ENCODE results near the gene ZNF778.

DNA sequence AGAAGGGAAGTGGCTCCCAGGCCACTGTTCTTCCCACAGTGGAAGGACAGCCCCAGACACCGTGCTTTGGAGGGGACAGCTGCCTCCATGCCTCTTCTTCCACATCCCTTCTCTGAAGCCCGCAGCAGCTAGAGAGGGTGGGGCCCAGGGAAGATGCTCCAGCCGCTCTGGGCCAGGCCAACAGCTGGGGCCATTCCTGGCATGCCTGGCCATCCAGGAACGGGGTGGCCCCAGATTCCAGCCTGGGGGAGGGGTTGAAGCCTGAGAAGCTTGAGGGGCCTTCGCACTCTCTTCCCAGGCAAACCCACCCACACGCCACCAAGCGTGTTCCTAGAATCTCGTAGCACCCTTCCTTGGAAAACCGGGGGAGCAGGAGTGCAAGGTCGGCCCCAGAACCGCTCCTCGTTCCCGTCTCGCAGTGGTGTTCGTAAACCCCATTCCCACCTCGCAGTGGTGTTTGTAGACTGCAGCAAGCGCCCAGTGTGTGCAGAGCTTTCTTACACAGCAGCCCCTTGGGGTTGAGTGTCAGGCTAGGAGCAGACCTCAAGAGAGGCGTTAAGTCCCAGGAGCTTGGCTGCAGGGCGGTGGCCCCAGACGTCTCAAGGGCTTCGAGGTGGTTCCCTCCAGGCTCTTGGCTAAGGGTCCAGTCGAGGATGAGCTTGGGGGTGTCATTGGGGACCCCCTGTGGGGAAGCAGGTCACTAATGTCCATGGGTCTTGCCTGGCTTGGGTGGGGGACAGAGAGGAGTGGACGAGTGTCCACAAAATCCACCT, 43.3 kb upstream of the ZNF778 start:
- no peak for TF ChIP-seq POLR2A (IDR thresholded peaks at IDR 0.05; ENCODE audit: low read depth, low read length)
- no peak for TF ChIP-seq TAF1 (IDR thresholded peaks at IDR 0.05; ENCODE audit: borderline replicate concordance, low read depth, low read length)

Data from GM12892 (cell line).